Stimulated activated CD4-positive, alpha-beta T cell treated with anti-CD3 and anti-CD28 coated beads, Interleukin-4, amount 100 ng/mL, for 24 hours (primary cell): Measurements from ENCODE around the gene HOXD12.
A peak's percentile ranks its signal among the peaks of the same experiment; 100 is the strongest.

Source experiments
- DNase-seq: peaks from one replicate; pipeline ENCODE4 v3.0.0-alpha.2; 2020

HOXD12 gene

DNA sequence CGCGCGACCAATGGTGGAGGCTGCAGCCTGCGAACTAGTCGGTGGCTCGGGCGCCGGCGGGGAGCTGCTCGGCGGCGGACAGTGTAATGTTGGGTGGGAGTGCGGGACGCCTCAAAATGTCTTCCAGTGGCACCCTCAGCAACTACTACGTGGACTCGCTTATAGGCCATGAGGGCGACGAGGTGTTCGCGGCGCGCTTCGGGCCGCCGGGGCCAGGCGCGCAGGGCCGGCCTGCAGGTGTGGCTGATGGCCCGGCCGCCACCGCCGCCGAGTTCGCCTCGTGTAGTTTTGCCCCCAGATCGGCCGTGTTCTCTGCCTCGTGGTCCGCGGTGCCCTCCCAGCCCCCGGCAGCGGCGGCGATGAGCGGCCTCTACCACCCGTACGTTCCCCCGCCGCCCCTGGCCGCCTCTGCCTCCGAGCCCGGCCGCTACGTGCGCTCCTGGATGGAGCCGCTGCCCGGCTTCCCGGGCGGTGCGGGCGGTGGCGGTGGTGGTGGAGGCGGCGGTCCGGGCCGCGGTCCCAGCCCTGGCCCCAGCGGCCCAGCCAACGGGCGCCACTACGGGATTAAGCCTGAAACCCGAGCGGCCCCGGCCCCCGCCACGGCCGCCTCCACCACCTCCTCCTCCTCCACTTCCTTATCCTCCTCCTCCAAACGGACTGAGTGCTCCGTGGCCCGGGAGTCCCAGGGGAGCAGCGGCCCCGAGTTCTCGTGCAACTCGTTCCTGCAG, 23.3 kb downstream of the HOXD12 start, which contains the start of gene HOXD9:
HOXD9 (plus strand) TSS at position 37 of the 728 bp plus-strand sequence; CDS start at position 87, 50 bp downstream.
- DNase-seq: peak; percentile 19

- no peak for DNase-seq
These were observed 24.0 kb downstream of the HOXD12 start for GRCh38 chr2:176123411-176124109.

- DNase-seq: no peak
These were observed 24.7 kb downstream of the HOXD12 start for GRCh38 chr2:176124110-176124946.

- DNase-seq: no peak
These were observed 25.6 kb downstream of the HOXD12 start for GRCh38 chr2:176124947-176125771.

DNA sequence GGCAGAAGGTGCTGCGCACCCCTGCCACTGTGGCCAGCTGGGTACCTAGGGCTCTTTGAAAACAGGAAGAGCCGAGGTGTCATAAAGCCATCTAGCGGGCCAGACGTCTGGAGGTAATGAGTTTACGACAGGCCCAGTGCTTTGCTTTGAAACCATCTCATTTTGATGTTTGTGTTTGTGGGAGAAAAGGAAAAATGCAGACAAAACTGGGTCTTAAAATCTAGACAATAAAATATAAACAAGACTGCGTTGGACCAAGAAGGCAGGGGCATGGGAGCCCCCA, 26.1 kb downstream of the HOXD12 start:
- DNase-seq: no peak

DNA sequence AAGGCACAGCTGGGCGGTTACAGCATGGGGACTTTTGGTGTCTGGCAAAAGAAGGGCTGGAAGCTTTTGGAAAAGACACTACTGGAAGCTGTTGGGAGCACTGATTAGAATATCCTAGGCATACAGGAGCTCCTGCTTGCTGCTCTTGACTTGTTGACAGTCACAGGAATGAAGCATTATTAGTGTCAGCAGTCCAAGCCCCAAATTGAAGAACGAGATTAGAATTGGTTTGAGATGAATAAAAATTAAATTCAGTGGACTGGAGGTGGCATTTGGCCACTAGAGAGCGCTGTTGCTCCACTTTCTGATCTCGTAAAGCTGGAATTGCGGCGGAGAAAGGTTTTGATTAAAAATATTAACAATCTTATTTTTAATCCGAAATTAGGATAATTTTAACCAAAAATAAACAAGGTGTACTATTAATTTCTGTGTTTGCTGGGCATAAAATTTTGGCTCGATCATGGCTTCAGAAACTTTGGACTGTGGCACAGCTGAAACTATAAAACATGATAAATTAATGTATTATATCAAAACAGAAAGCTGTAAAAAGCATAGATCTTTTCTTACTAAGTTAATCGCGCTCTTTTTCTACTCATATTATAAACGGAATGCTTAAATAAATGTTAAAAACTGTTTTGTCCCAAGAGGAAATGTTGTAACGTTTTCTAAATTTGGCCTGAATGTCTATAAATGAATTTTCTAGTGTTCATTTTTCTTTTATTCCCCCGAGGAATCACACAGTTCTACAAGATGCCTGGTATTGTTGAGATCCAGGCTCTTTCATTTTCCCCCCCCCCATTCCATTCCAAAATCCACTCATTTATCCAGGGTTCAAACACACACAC, 27.6 kb downstream of the HOXD12 start:
- DNase-seq: peak; percentile 77

DNA sequence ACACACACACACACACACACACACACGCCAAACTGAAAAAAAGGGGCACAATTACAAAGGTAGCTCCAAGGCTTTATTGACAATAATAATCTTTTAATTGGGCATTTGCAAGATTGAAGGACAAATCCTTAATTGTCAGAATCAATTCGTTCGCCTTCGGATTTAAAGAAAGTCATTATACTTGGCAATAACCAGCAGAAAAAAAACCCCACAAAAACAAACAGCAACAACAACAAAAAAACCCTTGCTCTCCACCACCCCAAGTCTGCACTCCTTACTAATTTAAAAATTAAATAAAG, 28.1 kb downstream of the HOXD12 start:
- DNase-seq: no peak

DNA sequence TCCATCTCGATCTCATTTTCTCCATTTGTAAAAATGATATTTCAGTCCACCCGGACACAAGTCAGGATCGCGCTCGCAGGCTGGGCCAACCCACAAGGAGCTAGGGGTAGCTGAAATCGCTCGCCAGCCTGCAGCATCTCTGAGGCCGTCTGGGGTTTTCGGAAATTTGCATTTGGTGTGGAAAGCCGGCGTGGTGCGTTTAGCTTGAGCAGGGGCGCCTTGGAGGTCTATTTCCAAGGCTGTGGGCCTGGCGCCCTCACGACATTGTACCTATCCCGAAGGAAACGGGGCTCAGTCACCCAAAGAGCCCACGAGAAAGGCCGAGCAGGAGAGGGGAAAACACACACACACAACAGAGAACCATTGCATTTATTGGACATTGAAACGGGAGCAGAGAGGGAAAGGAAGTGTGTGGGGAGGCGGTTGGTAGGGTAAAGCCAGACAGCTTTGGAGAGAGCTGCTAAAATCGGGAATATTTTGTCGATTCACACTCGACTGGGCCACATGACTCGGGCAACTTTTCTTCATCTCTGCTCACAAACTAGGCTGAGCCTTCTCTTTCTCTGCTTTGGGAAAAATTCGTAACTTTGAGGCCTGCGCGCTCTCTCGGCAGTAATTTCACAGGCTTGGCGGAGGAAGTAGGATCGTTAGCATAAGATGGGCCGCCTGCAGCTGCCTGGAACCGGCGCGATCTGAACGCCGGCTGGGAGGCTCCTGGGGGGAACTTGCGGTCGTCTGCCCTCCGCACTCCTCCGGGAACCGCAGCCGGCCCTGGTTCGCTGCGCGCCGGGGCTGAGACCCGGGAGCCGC, 28.8 kb downstream of the HOXD12 start:
- no peak for DNase-seq

GRCh38 chr2:176128982-176129796, 29.6 kb downstream of the HOXD12 start, which contains the start of gene HOXD8:
Gene HOXD8, plus strand, starts transcription at chr2:176129705. Its CDS starts 662 bp downstream, at chr2:176130367.
- DNase-seq: no peak

DNA sequence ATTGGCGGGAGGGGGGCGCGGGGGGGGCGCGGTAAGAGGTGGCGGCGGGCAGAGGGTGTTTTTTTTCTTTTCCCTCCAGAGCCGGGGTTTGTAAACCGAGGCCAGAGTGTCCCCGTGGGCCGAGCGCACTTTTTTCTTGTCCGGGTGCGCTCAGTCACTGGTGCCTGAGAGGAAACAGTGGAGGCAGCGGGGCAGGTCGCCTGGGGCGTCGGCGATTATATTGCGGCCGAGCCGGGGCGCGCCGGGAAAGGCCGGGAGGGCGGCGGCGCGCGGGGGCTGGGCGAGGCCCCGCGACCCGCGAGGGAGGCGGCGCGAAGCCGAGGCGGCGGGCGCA, 30.2 kb downstream of the HOXD12 start:
- DNase-seq: no peak

DNA sequence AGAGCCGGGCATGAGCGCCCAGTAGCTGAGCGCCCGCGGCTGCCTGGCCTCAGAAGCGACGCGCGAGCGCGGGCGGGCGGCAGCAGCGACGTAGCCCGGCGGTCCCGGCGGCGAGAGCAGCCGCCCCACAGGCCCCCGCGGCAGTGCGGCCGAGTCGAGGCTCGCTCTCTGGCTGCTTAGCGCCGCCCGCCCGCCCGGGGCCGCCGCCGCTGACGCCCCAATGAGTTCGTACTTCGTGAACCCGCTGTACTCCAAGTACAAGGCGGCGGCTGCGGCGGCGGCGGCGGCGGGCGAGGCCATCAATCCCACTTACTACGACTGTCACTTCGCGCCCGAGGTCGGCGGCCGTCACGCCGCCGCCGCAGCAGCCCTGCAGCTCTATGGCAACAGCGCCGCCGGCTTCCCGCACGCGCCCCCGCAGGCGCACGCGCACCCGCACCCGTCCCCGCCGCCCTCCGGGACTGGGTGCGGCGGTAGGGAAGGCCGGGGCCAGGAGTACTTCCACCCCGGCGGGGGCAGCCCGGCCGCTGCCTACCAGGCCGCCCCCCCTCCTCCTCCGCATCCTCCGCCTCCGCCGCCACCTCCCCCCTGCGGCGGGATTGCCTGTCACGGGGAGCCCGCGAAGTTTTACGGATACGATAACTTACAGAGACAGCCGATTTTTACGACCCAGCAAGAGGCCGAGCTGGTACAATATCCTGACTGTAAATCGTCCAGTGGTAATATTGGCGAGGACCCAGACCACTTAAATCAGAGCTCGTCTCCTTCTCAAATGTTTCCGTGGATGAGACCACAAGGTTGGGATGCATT, 30.8 kb downstream of the HOXD12 start:
- DNase-seq: no peak

GRCh38 chr2:176130957-176131847, 31.6 kb downstream of the HOXD12 start:
- DNase-seq: no peak

- no peak for DNase-seq
These were observed 32.2 kb downstream of the HOXD12 start for GRCh38 chr2:176131848-176132158.

DNA sequence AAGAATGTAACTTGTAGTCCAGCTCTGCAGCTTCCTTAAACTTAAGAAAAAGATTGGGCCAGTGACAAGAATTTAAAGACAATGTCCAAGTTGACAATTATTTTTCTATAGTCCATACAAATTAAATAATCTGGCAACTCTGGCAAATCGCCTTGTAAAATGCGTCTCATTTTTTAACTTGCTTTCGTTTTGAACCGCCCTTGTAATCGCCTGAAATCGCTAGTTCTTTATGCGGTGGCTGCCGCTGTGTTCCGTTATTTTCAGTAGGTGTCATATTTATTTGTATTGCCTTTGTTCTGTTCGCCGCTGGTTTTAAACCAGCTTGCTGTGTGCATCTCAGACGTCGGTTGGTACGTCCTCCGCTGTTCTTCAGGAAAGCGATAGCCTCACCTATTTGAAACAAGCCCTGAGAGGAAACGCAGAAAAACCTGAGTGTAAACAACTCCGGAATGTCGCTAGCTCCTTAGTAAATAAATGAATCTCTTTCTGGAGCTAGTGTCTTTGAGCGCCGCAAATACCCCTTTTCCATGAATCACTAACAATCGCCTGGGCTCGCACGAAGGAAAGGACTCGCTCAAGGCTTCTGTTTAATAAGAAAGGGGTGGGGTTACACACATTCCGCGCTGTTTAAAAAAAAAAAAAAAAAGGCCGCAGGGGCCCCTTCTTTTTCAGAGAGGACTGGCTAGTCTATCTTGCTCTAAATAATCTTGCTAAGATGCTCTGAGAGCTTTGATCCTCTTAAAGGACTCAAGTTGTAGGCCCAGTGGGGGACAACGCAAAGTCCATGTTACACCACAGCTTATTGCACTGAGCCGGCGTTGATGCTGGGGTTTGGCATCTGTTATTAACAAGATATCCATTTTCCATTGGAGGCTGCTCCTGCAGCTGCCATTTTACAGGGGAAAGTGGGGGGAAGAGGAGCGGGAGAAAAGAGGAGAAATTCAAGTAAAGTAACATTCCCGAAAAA, 32.9 kb downstream of the HOXD12 start:
- DNase-seq: no peak

- DNase-seq: no peak
These were observed 33.8 kb downstream of the HOXD12 start for GRCh38 chr2:176133389-176133788.

- no peak for DNase-seq
These were observed 34.4 kb downstream of the HOXD12 start for GRCh38 chr2:176134035-176134434.

- DNase-seq: no peak
These were observed 35.4 kb downstream of the HOXD12 start for GRCh38 chr2:176135035-176135440.
